GM19023 (cell line): ENCODE results near the gene ZNF362.
"Not testable (repeated sequence)": the region's sequence is repeated elsewhere in the genome, so short reads cannot be mapped to it uniquely, and the experiment has no call there.

Experiments
- ATAC-seq: cut with Tn5 transposase; IDR thresholded peaks from one replicate; pipeline ENCODE4 v1.9.1; 2021; ENCODE audit warnings: mild to moderate bottlenecking, moderate library complexity; ENCODE audit not compliant: unreplicated experiment

ZNF362 gene

GRCh38 chr1:33256471-33257206 lies at the start of gene ZNF362:
TSS of gene ZNF362 (plus strand) at chr1:33256492. CDS start at chr1:33270575, 14,083 bp downstream.
- ATAC-seq, result peak; percentile 68

- ATAC-seq, result no peak
Observed at GRCh38 chr1:33211972-33212371, 44.3 kb upstream of the ZNF362 start.

GRCh38 chr1:33219886-33220661 lies 36.2 kb upstream of the ZNF362 start:
- no peak for ATAC-seq

- ATAC-seq, result no peak
Observed at GRCh38 chr1:33220676-33221384, 35.5 kb upstream of the ZNF362 start.

- no peak for ATAC-seq
Observed at GRCh38 chr1:33221385-33221758, 34.9 kb upstream of the ZNF362 start.

GRCh38 chr1:33222381-33222780 lies 33.9 kb upstream of the ZNF362 start:
- ATAC-seq, result no peak

- no peak for ATAC-seq
Observed at GRCh38 chr1:33224166-33224707, 32.1 kb upstream of the ZNF362 start.

GRCh38 chr1:33225586-33225985 lies 30.7 kb upstream of the ZNF362 start:
- ATAC-seq, result no peak

- ATAC-seq, result no peak
Observed at GRCh38 chr1:33228935-33229487, 27.3 kb upstream of the ZNF362 start.

GRCh38 chr1:33231166-33231565 lies 25.1 kb upstream of the ZNF362 start:
- ATAC-seq, result no peak

GRCh38 chr1:33232716-33233115 lies 23.6 kb upstream of the ZNF362 start:
- no peak for ATAC-seq

GRCh38 chr1:33234131-33234530 lies 22.2 kb upstream of the ZNF362 start:
- no peak for ATAC-seq

- ATAC-seq, result no peak
Observed at GRCh38 chr1:33234588-33234990, 21.7 kb upstream of the ZNF362 start.

GRCh38 chr1:33235521-33235920 lies 20.8 kb upstream of the ZNF362 start:
- no peak for ATAC-seq

GRCh38 chr1:33236498-33236897 lies 19.8 kb upstream of the ZNF362 start:
- no peak for ATAC-seq

GRCh38 chr1:33237579-33237978 lies 18.7 kb upstream of the ZNF362 start:
- ATAC-seq, result no peak

- not testable (repeated sequence) for ATAC-seq
Observed at GRCh38 chr1:33238194-33238724, 18.0 kb upstream of the ZNF362 start.

- ATAC-seq, result not testable (repeated sequence)
Observed at GRCh38 chr1:33239410-33239809, 16.9 kb upstream of the ZNF362 start.

GRCh38 chr1:33241866-33242265 lies 14.4 kb upstream of the ZNF362 start:
- no peak for ATAC-seq

GRCh38 chr1:33242652-33243051 lies 13.6 kb upstream of the ZNF362 start:
- ATAC-seq, result no peak
